Tracheal epithelial cell (primary cell): Measurements from ENCODE around the gene GNAI2. TPM values are rescaled to one million over a fixed set of nuclear protein-coding genes. Genes with fewer than 3 reads are reported as not detected.

ENCODE experiments used
- total RNA-seq: library from RNA; depleted of rRNA; stranded (reverse); fragments of >200 nt; gene quantifications from 2 replicates; pipeline ENCODE4 v1.2.1, GENCODE V29; 2014

The GNAI2 gene
- 85.3 and 148 TPM in 2 replicates for total RNA-seq

GRCh38 chr3:50235716-50236483, at the start of gene GNAI2:
GNAI2 (plus strand) TSS chr3:50236204; CDS start chr3:50236336, 132 bp downstream.

GRCh38 chr3:50190936-50191660, 44.9 kb upstream of the GNAI2 start, which contains the start of gene GNAT1:
GNAT1 (plus strand) TSS chr3:50191610; CDS start chr3:50191726, 116 bp downstream.

DNA sequence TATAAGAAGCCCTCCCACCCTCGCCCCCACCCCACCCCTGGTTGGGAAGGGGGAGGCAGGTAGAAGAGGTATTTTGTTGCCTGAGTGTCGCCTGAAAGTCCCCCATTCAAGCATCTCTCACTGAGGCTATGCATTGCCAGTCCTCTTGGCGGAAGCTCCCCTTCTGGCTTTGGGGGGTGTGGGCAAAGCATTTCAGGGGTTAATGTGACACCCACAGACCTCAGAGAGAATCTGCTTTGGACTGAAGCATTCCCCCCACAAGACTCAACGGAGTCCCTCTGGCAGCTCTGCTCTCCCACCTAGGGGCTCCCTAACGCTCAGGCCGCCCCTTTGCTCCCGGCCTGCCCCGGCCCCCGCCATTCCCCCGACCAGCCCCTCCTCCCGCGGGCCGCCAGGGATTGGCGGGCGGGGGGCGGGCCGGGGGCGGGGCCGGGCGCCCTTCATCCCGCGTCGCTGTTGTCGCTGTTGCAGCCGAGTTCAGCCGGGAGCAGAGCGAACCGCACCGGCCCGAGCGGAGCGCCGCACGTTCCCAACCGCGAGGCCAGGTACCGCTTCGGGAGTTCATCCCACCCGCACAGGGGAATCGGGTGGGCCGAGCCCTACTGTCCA, 31.1 kb upstream of the GNAI2 start, which contains the start of gene SLC38A3:
Gene SLC38A3, plus strand, starts transcription at position 468 of the 609 bp plus-strand sequence. CDS start 8,929 bp downstream, outside the sequence.

DNA sequence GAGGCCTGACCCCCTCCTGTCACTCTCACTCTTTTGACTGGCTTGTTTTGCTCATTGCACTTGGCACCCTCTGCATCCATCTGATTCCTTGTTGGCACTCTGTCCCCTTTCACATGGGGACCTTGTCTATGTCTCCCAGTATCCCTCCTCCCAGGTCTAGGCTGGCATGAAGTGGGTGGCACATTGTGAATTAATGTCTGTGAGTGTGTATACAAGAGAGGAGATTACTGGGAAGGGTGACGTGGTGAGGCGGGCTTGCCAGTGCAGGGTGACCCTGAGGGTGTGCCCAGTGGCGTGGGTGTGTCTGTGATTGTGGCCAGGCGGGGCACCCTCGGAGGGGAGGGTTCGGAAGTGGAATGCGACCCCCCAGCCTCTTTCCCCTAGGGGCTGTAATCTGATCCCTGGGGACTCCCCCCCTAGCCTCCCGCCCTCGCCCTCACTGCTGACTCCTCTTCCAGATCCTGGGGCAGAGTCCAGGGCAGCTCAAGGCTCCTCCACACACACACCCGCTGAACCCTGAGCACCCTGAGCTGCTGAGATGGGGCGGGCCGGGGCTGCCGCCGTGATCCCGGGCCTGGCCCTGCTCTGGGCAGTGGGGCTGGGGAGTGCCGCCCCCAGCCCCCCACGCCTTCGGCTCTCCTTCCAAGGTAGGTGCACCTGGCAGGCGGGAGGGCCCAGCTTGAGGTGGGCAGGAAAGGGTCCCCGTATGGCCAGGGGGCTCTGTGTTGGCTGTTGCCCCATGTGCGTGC, 32.9 kb downstream of the GNAI2 start, which contains the start of gene SEMA3B:
Gene SEMA3B, plus strand, starts transcription at position 445 of the 749 bp plus-strand sequence. Its CDS starts 94 bp downstream, at position 539.

DNA sequence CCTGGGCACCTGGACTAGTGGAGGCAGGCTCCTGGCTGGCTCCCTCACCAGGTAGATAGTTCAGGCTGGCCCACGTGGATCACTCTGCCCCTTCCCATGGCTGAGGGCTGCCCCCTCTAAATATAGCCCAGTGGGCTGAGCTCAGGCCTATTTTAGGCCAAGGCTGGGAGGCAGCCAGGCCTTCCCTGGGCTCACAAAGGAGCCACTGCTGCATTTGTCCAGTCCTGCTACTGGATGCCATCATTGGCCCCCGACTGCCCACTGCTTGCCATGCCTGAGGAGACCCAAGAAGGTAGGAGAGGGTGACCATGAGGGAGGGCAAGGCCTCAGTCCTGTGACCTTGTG, 42.8 kb downstream of the GNAI2 start, which contains the start of gene LSMEM2:
Gene LSMEM2, plus strand, starts transcription at position 208 of the 345 bp plus-strand sequence. Its CDS starts 27 bp downstream, at position 235.

GRCh38 chr3:50292159-50293078, 56.4 kb downstream of the GNAI2 start, which contains the start of gene IFRD2:
IFRD2 (minus strand) TSS chr3:50292429; CDS start chr3:50292274, 155 bp downstream.

DNA sequence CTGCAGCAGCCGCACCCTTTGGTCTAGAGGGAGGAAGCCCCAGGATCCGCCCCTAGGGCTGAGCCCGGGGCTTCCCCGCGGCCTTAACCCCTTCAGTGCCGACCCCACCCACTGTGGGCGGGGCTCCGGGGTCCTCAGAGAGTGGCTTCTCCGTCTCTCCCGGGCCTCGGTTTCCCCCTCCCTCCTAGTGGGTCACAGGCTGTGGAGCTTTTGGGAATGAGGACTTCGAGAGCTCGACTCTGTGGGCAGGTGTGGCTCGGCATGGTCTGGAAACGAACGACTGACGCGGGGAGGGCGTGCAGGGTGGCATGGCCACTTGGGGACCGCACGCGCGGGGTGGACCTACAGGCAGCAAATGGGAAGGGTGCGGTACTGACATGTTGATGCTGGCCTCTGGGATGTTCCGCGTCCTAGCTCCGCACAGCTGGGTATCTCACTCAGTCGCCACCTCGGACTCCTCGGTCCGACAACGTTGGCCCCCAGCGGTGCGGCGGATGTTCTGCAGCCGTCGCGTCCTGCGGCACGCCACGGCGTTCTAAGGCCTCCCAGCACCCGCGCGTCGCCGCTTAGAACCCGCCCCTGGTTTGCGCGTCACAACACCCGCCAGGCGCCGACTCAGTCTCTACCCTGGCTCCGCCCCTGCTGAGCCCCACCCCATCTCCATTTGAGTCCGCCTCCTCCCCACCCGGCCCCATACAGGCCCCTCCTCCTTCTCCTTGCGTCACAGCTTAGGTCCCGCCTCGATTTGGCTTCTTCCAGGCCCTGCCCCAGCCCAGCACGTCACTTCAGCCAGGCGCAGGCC, 63.0 kb downstream of the GNAI2 start, which contains the start of the genes HYAL3 and NAA80:
Gene HYAL3, minus strand, starts transcription at position 570 of the 802 bp plus-strand sequence. CDS start 3,803 bp downstream, outside the sequence.
Gene NAA80, minus strand, starts transcription at position 570 of the 802 bp plus-strand sequence. CDS start 1,942 bp downstream, outside the sequence.

GRCh38 chr3:50303013-50303815, 67.2 kb downstream of the GNAI2 start, which contains the start of gene HYAL1:
HYAL1 (minus strand) TSS chr3:50303574; CDS start chr3:50302956, 618 bp downstream.

Other genes starting within 250 kb of the GNAI2 start
- gene RBM5, start 147.3 kb upstream of the GNAI2 start, total RNA-seq: 66.9 and 72.5 TPM in 2 replicates
- 65.3 and 87.8 TPM in 2 replicates for gene SEMA3F, start 80.9 kb upstream of the GNAI2 start, total RNA-seq
- gene GNAT1, start 44.6 kb upstream of the GNAI2 start, total RNA-seq: 0.43 TPM in 1 of 2 replicates, not detected in the other
- not detected in 2 replicates for gene SLC38A3, start 30.9 kb upstream of the GNAI2 start, total RNA-seq
- 8.2 and 15.6 TPM in 2 replicates for gene SEMA3B, start 32.9 kb downstream of the GNAI2 start, total RNA-seq
- not detected in 2 replicates for gene LSMEM2, start 42.9 kb downstream of the GNAI2 start, total RNA-seq
- gene IFRD2, start 56.2 kb downstream of the GNAI2 start, total RNA-seq: 150 and 196 TPM in 2 replicates
- 7.5 and 14.7 TPM in 2 replicates for gene HYAL3, start 63.2 kb downstream of the GNAI2 start, total RNA-seq
- gene NAA80, start 63.2 kb downstream of the GNAI2 start, total RNA-seq: 3.1 and 3.4 TPM in 2 replicates
- gene HYAL1, start 67.4 kb downstream of the GNAI2 start, total RNA-seq: 4.8 and 6.6 TPM in 2 replicates
- gene HYAL2, start 86.5 kb downstream of the GNAI2 start, total RNA-seq: 74.0 and 95.7 TPM in 2 replicates
- gene TUSC2, start 92.0 kb downstream of the GNAI2 start, total RNA-seq: 14.9 and 16.9 TPM in 2 replicates
- 17.4 and 23.2 TPM in 2 replicates for gene RASSF1, start 104.6 kb downstream of the GNAI2 start, total RNA-seq
- gene ZMYND10, start 109.5 kb downstream of the GNAI2 start, total RNA-seq: 0.24 and 1.9 TPM in 2 replicates
- gene NPRL2, start 114.6 kb downstream of the GNAI2 start, total RNA-seq: 15.6 and 18.3 TPM in 2 replicates
- gene CYB561D2, start 114.7 kb downstream of the GNAI2 start, total RNA-seq: 17.1 and 28.4 TPM in 2 replicates
- 31.1 and 45.1 TPM in 2 replicates for gene TMEM115, start 123.3 kb downstream of the GNAI2 start, total RNA-seq